ENCODE data around the gene YPEL2.
"Not testable (repeated sequence)": the region's sequence is repeated elsewhere in the genome, so short reads cannot be mapped to it uniquely, and the experiment has no call there.

The YPEL2 gene

GRCh38 chr17:59331129-59331928, at the start of gene YPEL2:
Gene YPEL2 (plus strand): TSS chr17:59331655. CDS start chr17:59353410, 21,755 bp downstream.
- DNase-seq (ENCODE audit: low read depth in 2 of 2, low spot score in 1 of 2): peak; percentile 70 to 74

GRCh38 chr17:59284317-59284716, 47.1 kb upstream of the YPEL2 start:
- no peak for DNase-seq (ENCODE audit: low read depth in 2 of 2, low spot score in 1 of 2)

GRCh38 chr17:59287452-59287851, 44.0 kb upstream of the YPEL2 start:
- DNase-seq (ENCODE audit: low read depth in 2 of 2, low spot score in 1 of 2): no peak

- no peak for DNase-seq (ENCODE audit: low read depth in 2 of 2, low spot score in 1 of 2)
Observed at GRCh38 chr17:59287891-59288290, 43.6 kb upstream of the YPEL2 start.

- no peak for DNase-seq (ENCODE audit: low read depth in 2 of 2, low spot score in 1 of 2)
Observed at GRCh38 chr17:59289981-59290301, 41.5 kb upstream of the YPEL2 start.

GRCh38 chr17:59290302-59290998, 41.0 kb upstream of the YPEL2 start:
- not testable (repeated sequence) for DNase-seq (ENCODE audit: low read depth in 2 of 2, low spot score in 1 of 2)

- DNase-seq (ENCODE audit: low read depth in 2 of 2, low spot score in 1 of 2): no peak
Observed at GRCh38 chr17:59292174-59292523, 39.3 kb upstream of the YPEL2 start.

GRCh38 chr17:59296190-59296589, 35.3 kb upstream of the YPEL2 start:
- DNase-seq (ENCODE audit: low read depth in 2 of 2, low spot score in 1 of 2): no peak

- no peak for DNase-seq (ENCODE audit: low read depth in 2 of 2, low spot score in 1 of 2)
Observed at GRCh38 chr17:59298521-59298920, 32.9 kb upstream of the YPEL2 start.

- no peak for DNase-seq (ENCODE audit: low read depth in 2 of 2, low spot score in 1 of 2)
Observed at GRCh38 chr17:59299400-59300092, 31.9 kb upstream of the YPEL2 start.

GRCh38 chr17:59300941-59301340, 30.5 kb upstream of the YPEL2 start:
- no peak for DNase-seq (ENCODE audit: low read depth in 2 of 2, low spot score in 1 of 2)

GRCh38 chr17:59304811-59305210, 26.6 kb upstream of the YPEL2 start:
- DNase-seq (ENCODE audit: low read depth in 2 of 2, low spot score in 1 of 2): no peak

GRCh38 chr17:59310263-59310920, 21.1 kb upstream of the YPEL2 start:
- no peak for DNase-seq (ENCODE audit: low read depth in 2 of 2, low spot score in 1 of 2)

GRCh38 chr17:59311051-59311468, 20.4 kb upstream of the YPEL2 start:
- peak in 1 of 2 donors; percentile 11 for DNase-seq (ENCODE audit: low read depth in 2 of 2, low spot score in 1 of 2)

- DNase-seq (ENCODE audit: low read depth in 2 of 2, low spot score in 1 of 2): not testable (repeated sequence)
Observed at GRCh38 chr17:59311521-59311920, 19.9 kb upstream of the YPEL2 start.

- no peak for DNase-seq (ENCODE audit: low read depth in 2 of 2, low spot score in 1 of 2)
Observed at GRCh38 chr17:59315866-59316265, 15.6 kb upstream of the YPEL2 start.

GRCh38 chr17:59327121-59327980, 4.1 kb upstream of the YPEL2 start:
- DNase-seq (ENCODE audit: low read depth in 2 of 2, low spot score in 1 of 2): no peak

GRCh38 chr17:59327981-59328290, 3.5 kb upstream of the YPEL2 start:
- no peak for DNase-seq (ENCODE audit: low read depth in 2 of 2, low spot score in 1 of 2)

GRCh38 chr17:59328601-59329000, 2.9 kb upstream of the YPEL2 start:
- DNase-seq (ENCODE audit: low read depth in 2 of 2, low spot score in 1 of 2): no peak

GRCh38 chr17:59329176-59330052, 2.0 kb upstream of the YPEL2 start:
- peak in 1 of 2 donors; percentile 22 for DNase-seq (ENCODE audit: low read depth in 2 of 2, low spot score in 1 of 2)
